Common myeloid progenitor, CD34-positive (primary cell): ENCODE measurements around the gene RAD51B.

Experiments used
- CTCF ChIA-PET: fragments of 350-600 bp; sonication (Branson Sonifier 250); formaldehyde crosslinking; loops from one replicate; lab custom pipeline; 2021; ENCODE audit warnings: antibody characterized with exemption; lab: Charles Lee
- POLR2A ChIA-PET: fragments of 350-600 bp; sonication (Branson Sonifier 250); formaldehyde crosslinking; loops from one replicate; lab custom pipeline; 2021; ENCODE audit warnings: antibody characterized with exemption; lab: Charles Lee
- DNase-seq, 3 donors: peaks; one replicate each; pipeline versions ENCODE4 v3.0.0 to v3.0.0-alpha.2; 2013
- H3K27ac ChIP-seq, 2 experiments: 1 replicate in 1 of 2; 2 replicates in 1 of 2; pipeline ENCODE4 v1.7.0; 2013; ENCODE audit warnings: inconsistent platforms in 2 of 2, low read length in 2 of 2, mild to moderate bottlenecking in 2 of 2, low read depth in 1 of 2, moderate library complexity in 1 of 2; ENCODE audit not compliant: severe bottlenecking in 2 of 2, insufficient read depth in 1 of 2, poor library complexity in 1 of 2
- H3K27me3 ChIP-seq, 5 experiments: replicated peaks in 2 of 5; 1 replicate in 3 of 5; 2 replicates in 2 of 5; pipeline versions ENCODE4 v1.6.1 to v1.7.0; 2013; ENCODE audit warnings: low read length in 4 of 5, mild to moderate bottlenecking in 2 of 5, moderate library complexity in 2 of 5, inconsistent platforms in 1 of 5; ENCODE audit not compliant: insufficient read depth in 5 of 5, control insufficient read depth in 4 of 5
- H3K36me3 ChIP-seq, 4 experiments: 1 replicate in 2 of 4; 2 replicates in 2 of 4; pipeline versions ENCODE4 v1.6.1 to v1.7.0; 2013; ENCODE audit warnings: low read length in 3 of 4, control low read depth in 1 of 4, mild to moderate bottlenecking in 1 of 4; ENCODE audit not compliant: control insufficient read depth in 4 of 4, insufficient read depth in 4 of 4
- H3K4me1 ChIP-seq, 4 experiments: 1 replicate in 3 of 4; 2 replicates in 1 of 4; pipeline versions ENCODE4 v1.6.1 to v1.7.1; 2013; ENCODE audit warnings: low read length in 3 of 4, mild to moderate bottlenecking in 3 of 4, control low read depth in 1 of 4, inconsistent platforms in 1 of 4, moderate library complexity in 1 of 4; ENCODE audit not compliant: control insufficient read depth in 4 of 4, insufficient read depth in 4 of 4; ENCODE audit errors: control extremely low read depth in 1 of 4
- H3K4me3 ChIP-seq, 7 experiments: 1 replicate in 4 of 7; 2 replicates in 3 of 7; pipeline versions ENCODE4 v1.5.1 to v1.7.0; 2013; ENCODE audit warnings: mild to moderate bottlenecking in 7 of 7, low read length in 6 of 7, moderate library complexity in 6 of 7, inconsistent platforms in 2 of 7, low read depth in 2 of 7, control low read depth in 1 of 7; ENCODE audit not compliant: insufficient read depth in 4 of 7, control insufficient read depth in 1 of 7; ENCODE audit errors: extremely low read depth in 1 of 7
- H3K9me3 ChIP-seq, 5 experiments: 1 replicate in 4 of 5; 2 replicates in 1 of 5; pipeline versions ENCODE4 v1.6.1 to v1.7.1; 2013; ENCODE audit warnings: low read length in 4 of 5, mild to moderate bottlenecking in 2 of 5, inconsistent platforms in 1 of 5, low read depth in 1 of 5, moderate library complexity in 1 of 5; ENCODE audit not compliant: control insufficient read depth in 4 of 5, insufficient read depth in 2 of 5; ENCODE audit errors: control extremely low read depth in 1 of 5
- WGBS: methylation state at CpG from one replicate; pipeline ENCODE4 v1.1.5; 2013; ENCODE audit not compliant: insufficient coverage; 5-methylcytosine and 5-hydroxymethylcytosine counted together

Gene RAD51B

DNA sequence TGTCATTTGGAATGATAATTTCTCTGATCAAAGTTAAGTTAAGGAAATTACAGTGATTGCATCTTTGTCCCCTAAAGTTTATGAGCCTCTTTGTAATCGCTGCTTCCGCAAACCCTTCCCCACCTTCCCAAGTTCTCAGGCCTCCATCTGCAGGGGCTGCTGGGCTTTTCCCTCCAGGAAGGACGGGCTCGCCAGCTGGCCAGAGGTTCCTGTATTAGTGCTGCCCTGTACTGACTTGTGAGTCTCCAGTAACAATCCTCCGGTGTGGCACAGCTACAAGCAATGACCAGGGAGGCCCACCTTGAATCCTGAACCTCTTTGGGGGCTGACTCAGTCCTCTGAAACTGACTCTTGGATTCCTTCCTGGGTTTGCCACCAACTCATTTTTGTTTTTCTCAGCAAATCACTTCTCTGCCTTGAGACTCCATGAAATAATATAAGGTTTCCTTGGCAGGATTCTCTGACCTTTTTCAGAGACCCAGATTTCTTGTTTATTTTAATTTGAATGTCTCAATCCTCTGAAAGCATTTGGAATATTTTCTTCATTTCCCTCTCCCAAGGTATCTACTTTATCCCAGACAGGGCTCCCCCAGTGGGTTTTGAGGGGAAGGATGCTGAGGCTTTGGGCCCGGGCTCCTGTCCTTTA, 574.7 kb downstream of the RAD51B start:
- Histone ChIP-seq H3K4me3 (no peak overlapping the region), H3K27ac (no peak overlapping the region), H3K27me3 (no peaks in the 10 kb centered on the region), H3K4me1 (peaks cover 8 to 21% (median 12%) of the 10 kb centered on the region in 4 experiments), H3K9me3 (no peaks in the 10 kb centered on the region), H3K36me3 (no peaks in the 10 kb centered on the region)
- ChIA-PET CTCF (no interaction called here), POLR2A (no interaction called here)
- no peak for DNase-seq
- 96% methylated on average over 3 of the region's 6 CpGs for WGBS

DNA sequence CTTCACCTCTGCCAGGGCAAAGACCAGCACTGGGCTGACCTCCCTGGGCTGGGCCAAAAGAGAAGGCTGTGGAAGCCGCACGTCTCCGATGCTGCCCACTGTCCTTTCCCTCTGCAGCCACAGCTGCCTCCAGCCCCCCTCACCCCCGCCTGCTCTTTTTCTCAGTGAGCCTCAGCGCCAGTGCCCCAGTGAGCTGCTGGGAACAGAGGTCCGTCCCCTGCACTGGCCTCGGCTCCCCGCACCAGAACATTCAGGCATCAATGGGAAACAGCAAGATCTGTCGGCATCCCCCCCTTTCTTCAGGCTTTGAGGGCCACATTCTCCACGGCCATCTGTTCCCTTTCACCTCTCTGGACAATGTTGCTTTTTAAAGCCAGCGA, 575.2 kb downstream of the RAD51B start:
- Histone ChIP-seq H3K27ac (no peak overlapping the region), H3K9me3 (no peaks in the 10 kb centered on the region), H3K4me1 (peaks cover 8 to 21% (median 12%) of the 10 kb centered on the region in 4 experiments), H3K4me3 (no peak overlapping the region), H3K27me3 (no peaks in the 10 kb centered on the region), H3K36me3 (no peaks in the 10 kb centered on the region)
- DNase-seq, result no peak
- 95% methylated on average over 10 of the region's 11 CpGs for WGBS
- ChIA-PET CTCF (no interaction called here), POLR2A (no interaction called here)

DNA sequence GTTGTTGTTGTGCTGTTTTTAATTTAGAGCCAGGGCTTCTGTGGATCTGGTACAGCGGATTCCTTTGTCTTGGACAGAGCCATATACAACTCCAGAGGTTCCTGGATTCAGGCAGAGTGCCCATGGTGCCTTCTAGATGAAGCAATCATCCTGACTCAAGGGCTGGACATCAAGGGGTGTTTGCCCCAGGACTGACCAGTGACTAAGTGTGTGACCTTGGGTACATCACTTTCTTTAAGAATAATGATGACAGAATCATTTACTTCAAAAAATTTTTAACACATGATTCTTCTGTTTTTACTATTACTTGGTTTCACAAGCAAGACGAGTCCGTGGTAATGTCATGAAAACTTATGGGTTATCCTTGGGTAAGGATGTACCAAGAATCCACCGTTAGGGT, 576.0 kb downstream of the RAD51B start:
- Histone ChIP-seq H3K9me3 (no peaks in the 10 kb centered on the region), H3K4me3 (no peak overlapping the region), H3K27ac (no peak overlapping the region), H3K27me3 (no peaks in the 10 kb centered on the region), H3K4me1 (peaks cover 12 to 27% (median 16%) of the 10 kb centered on the region in 4 experiments), H3K36me3 (no peaks in the 10 kb centered on the region)
- WGBS, result 93% methylated on average over 2 of the region's 4 CpGs
- ChIA-PET POLR2A (no interaction called here), CTCF (no interaction called here)
- DNase-seq, result no peak

DNA sequence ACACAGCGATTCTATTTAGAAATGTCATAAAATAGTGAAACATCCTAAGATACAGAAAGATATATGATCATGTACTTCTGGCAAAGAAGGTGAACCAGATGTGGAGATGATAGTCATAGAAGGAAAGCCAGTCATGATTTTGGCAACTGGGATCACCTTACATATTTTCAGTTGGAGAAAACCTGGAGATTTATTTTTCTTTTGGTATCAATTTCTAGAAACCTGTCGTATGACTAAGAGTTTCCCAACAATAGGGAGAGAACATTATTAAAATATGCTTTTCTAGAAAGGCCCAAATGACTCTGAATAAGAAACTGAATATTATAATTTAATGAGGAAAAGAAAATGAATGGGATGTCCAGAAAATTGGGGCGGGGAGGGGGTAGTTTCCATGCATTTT, 576.9 kb downstream of the RAD51B start:
- CTCF ChIA-PET, result no interaction called here
- Histone ChIP-seq H3K27me3 (no peaks in the 10 kb centered on the region), H3K27ac (no peak overlapping the region), H3K4me1 (peaks cover 12 to 27% (median 18%) of the 10 kb centered on the region in 4 experiments), H3K4me3 (no peak overlapping the region), H3K9me3 (no peaks in the 10 kb centered on the region), H3K36me3 (no peaks in the 10 kb centered on the region)
- POLR2A ChIA-PET, result no interaction called here
- 100% methylated on average over 1 of the region's 3 CpGs for WGBS
- no peak for DNase-seq

DNA sequence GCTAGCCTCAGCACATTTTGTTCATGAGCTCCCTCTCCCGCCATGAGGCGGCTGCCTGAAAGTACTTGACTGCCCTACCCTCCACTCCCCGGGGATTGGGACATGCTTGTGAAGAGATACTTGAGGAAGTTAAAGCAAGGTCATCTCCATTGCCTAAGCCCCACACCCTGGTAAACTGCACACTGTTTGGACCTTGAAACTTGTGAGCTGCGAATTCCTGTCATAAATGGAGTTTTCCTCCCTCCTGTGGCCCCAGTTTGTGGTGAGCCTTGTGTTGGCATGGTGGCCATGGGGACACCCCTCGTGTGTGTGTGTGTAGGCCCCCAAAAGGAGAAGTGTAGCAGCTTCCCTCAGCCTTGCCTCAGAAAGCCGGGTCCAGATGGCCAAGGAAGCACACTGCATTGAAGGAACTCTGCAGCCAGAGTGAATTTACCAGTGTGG, 577.8 kb downstream of the RAD51B start:
- Histone ChIP-seq H3K4me1 (peaks cover 12 to 26% (median 19%) of the 10 kb centered on the region in 4 experiments), H3K27me3 (no peaks in the 10 kb centered on the region), H3K9me3 (no peaks in the 10 kb centered on the region), H3K27ac (no peak overlapping the region), H3K36me3 (no peaks in the 10 kb centered on the region), H3K4me3 (no peak overlapping the region)
- POLR2A ChIA-PET, result no interaction called here
- CTCF ChIA-PET, result interaction anchor here (1.0 kb wide), 1 partner anchor 20 kb away, joined by 3 read pairs; no protein-coding TSS in a partner anchor
- 27% methylated on average over 3 of the region's 6 CpGs for WGBS
- peak; percentile 34 to 95 (median 92) for DNase-seq

DNA sequence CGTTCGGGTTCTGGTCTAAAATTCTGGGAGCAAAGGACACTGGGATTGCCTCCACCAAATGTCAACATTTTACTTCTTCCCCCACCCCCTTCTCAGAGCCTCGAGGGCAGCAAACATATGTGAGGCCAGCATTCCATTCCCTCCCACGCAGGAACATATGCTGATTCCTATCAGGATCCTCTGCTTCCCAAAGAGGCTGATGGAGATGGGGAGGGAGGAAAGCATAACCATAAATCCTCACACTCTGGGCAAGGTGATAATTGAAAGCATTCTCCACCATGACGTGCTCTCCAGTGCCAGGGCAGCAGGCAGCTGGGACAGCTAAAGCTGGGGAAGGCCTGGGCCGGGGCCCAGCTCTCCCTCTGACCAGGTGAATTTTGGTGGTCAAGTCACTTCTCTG, 578.2 kb downstream of the RAD51B start:
- Histone ChIP-seq H3K27ac (no peak overlapping the region), H3K9me3 (no peaks in the 10 kb centered on the region), H3K4me1 (peaks cover 12 to 22% (median 19%) of the 10 kb centered on the region in 4 experiments), H3K27me3 (no peaks in the 10 kb centered on the region), H3K36me3 (no peaks in the 10 kb centered on the region), H3K4me3 (no peak overlapping the region)
- ChIA-PET POLR2A (no interaction called here), CTCF (interaction anchor here (1.0 kb wide), 1 partner anchor 20 kb away, joined by 3 read pairs; no protein-coding TSS in a partner anchor)
- no peak for DNase-seq
- whole genome bisulfite sequencing, result 74% methylated on average over 4 of the region's 6 CpGs

DNA sequence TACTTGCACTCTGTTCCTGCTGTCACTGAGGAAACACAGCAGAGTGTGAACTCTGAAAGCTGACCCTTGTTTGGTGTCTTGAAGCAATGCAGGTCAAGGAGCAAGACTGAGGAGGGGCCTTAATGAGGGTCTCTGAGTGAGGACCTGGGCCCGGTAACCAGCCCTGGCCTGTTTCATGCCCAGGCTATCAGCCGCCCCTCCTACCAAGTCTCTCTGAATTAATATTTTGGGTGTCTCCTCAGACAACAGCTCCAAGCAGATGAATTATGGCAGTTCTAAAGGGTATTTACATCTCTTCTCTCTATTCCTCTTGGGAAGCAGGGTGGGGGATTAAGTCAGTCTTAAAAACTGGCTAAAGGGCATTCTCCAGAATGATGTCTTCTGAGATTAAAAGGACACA, 578.8 kb downstream of the RAD51B start:
- CTCF ChIA-PET, result interaction anchor here (1.0 kb wide), 1 partner anchor 21 kb away, joined by 3 read pairs; no protein-coding TSS in a partner anchor
- Histone ChIP-seq H3K36me3 (no peaks in the 10 kb centered on the region), H3K27me3 (no peaks in the 10 kb centered on the region), H3K4me3 (no peak overlapping the region), H3K27ac (no peak overlapping the region), H3K9me3 (no peaks in the 10 kb centered on the region), H3K4me1 (peaks cover 12 to 22% (median 17%) of the 10 kb centered on the region in 4 experiments)
- 100% methylated on average over 2 of the region's 2 CpGs for whole genome bisulfite sequencing
- no peak for DNase-seq
- POLR2A ChIA-PET, result no interaction called here
